Neural cell (in vitro differentiated cells): ENCODE data around the gene TRIM29. TPM values are rescaled to one million over a fixed set of nuclear protein-coding genes. Genes with fewer than 3 reads are reported as not detected.

Experiments
- H2AFZ ChIP-seq: fragments of 200-600, 300-800 bp; sonication (generic), shearing (Covaris generic); 2 replicates; pipeline ENCODE4 v1.6.0; 2014; ENCODE audit warnings: low read depth, mild to moderate bottlenecking, antibody characterized with exemption, low read length, moderate library complexity
- H3F3A ChIP-seq: fragments of 200-600 bp; shearing (Covaris generic); 2 replicates; pipeline ENCODE4 v1.6.1; 2016; ENCODE audit warnings: mild to moderate bottlenecking, moderate library complexity, mixed read lengths, antibody characterized with exemption, low read length; ENCODE audit not compliant: insufficient read depth, poor library complexity, severe bottlenecking
- H3K27ac ChIP-seq: fragments of 200-600, 300-800 bp; sonication (generic), shearing (Covaris generic); 2 replicates; pipeline ENCODE4 v1.5.1; 2014; ENCODE audit warnings: mild to moderate bottlenecking, low read length, moderate library complexity
- H3K27me3 ChIP-seq: fragments of 300-800, 200-600 bp; sonication (generic), shearing (Covaris generic); 2 replicates; pipeline ENCODE4 v1.6.0; 2014; ENCODE audit warnings: mild to moderate bottlenecking, low read depth, low read length, moderate library complexity; ENCODE audit not compliant: insufficient read depth
- H3K36me3 ChIP-seq: fragments of 300-800, 200-600 bp; sonication (generic), shearing (Covaris generic); 2 replicates; pipeline ENCODE4 v1.5.1; 2014; ENCODE audit warnings: mild to moderate bottlenecking, antibody characterized with exemption, low read length, moderate library complexity; ENCODE audit not compliant: insufficient read depth
- H3K4me2 ChIP-seq: fragments of 300-800, 200-600 bp; sonication (generic), shearing (Covaris generic); 2 replicates; pipeline ENCODE4 v1.6.0; 2014; ENCODE audit warnings: mild to moderate bottlenecking, low read length
- H3K4me3 ChIP-seq: fragments of 300-800, 200-600 bp; sonication (generic), shearing (Covaris generic); 2 replicates; pipeline ENCODE4 v1.5.1; 2014; ENCODE audit warnings: mild to moderate bottlenecking, low read length, moderate library complexity
- H3K79me2 ChIP-seq: fragments of 200-600 bp; shearing (Covaris generic); replicated peaks from 2 replicates; pipeline ENCODE4 v1.6.0; 2014; ENCODE audit warnings: mild to moderate bottlenecking, low read length, moderate library complexity; ENCODE audit not compliant: insufficient read depth
- H3K9ac ChIP-seq: fragments of 300-800, 200-600 bp; sonication (generic), shearing (Covaris generic); 2 replicates; pipeline ENCODE4 v1.6.1; 2016; ENCODE audit warnings: mild to moderate bottlenecking, low read length, mixed read lengths
- H3K9me2 ChIP-seq: fragments of 200-600 bp; shearing (Covaris generic); 2 replicates; pipeline ENCODE4 v1.6.1; 2016; ENCODE audit warnings: mild to moderate bottlenecking, low read length, mixed read lengths; ENCODE audit not compliant: insufficient read depth
- H3K9me3 ChIP-seq: fragments of 200-600, 300-800 bp; sonication (generic), shearing (Covaris generic); 2 replicates; pipeline ENCODE4 v1.6.1; 2016; ENCODE audit warnings: mild to moderate bottlenecking, mixed run types, low read length, moderate library complexity, mixed read lengths
- H4K20me1 ChIP-seq: fragments of 200-600 bp; shearing (Covaris generic); 2 replicates; pipeline ENCODE4 v1.6.1; 2016; ENCODE audit warnings: mild to moderate bottlenecking, mixed run types; ENCODE audit not compliant: insufficient read depth
- CTCF ChIP-seq: fragments of 450-650 bp; IDR thresholded peaks from 2 replicates; pipeline ENCODE4 v1.5.1; 2014; ENCODE audit warnings: antibody characterized with exemption, mild to moderate bottlenecking, moderate library complexity; ENCODE audit not compliant: poor library complexity, severe bottlenecking
- EP300 ChIP-seq: fragments of 450-650 bp; conservative IDR thresholded peaks from 2 replicates; pipeline ENCODE4 v1.6.1; 2014; ENCODE audit warnings: antibody characterized with exemption, mild to moderate bottlenecking, moderate library complexity; ENCODE audit not compliant: poor library complexity, severe bottlenecking
- EZH2 ChIP-seq: fragments of 200-600, 300-800 bp; shearing (Covaris generic), sonication (generic); IDR thresholded peaks from 2 replicates; pipeline ENCODE4 v1.6.1; 2014; ENCODE audit warnings: antibody characterized with exemption, low read length, borderline replicate concordance, mild to moderate bottlenecking; ENCODE audit not compliant: insufficient read depth, poor library complexity, severe bottlenecking
- MXI1 ChIP-seq: fragments of 450-650 bp; conservative IDR thresholded peaks from 2 replicates; pipeline ENCODE4 v1.6.1; 2014; ENCODE audit warnings: antibody characterized with exemption, mild to moderate bottlenecking; ENCODE audit not compliant: poor library complexity, severe bottlenecking
- POLR2AphosphoS5 ChIP-seq: IDR thresholded peaks from 2 replicates; pipeline ENCODE4 v1.6.1; 2012
- RAD21 ChIP-seq: fragments of 450-650 bp; conservative IDR thresholded peaks from 2 replicates; pipeline ENCODE4 v1.6.1; 2014; ENCODE audit warnings: antibody characterized with exemption, mild to moderate bottlenecking, moderate library complexity
- REST ChIP-seq: IDR thresholded peaks from 2 replicates; pipeline ENCODE4 v1.6.1; 2012; ENCODE audit warnings: borderline replicate concordance
- SMC3 ChIP-seq: fragments of 450-650 bp; conservative IDR thresholded peaks from 2 replicates; pipeline ENCODE4 v1.6.1; 2014; ENCODE audit warnings: antibody characterized with exemption, mild to moderate bottlenecking, moderate library complexity; ENCODE audit not compliant: poor library complexity
- TAF1 ChIP-seq: IDR thresholded peaks from 2 replicates; pipeline ENCODE4 v1.6.1; 2012; ENCODE audit warnings: low read depth
- polyA plus RNA-seq: library from polyadenylated mRNA; depleted of rRNA; stranded (reverse); fragments of >200 nt; gene quantifications from 2 replicates; pipeline ENCODE4 v1.2.3, GENCODE V29; 2014

Gene TRIM29
- polyA plus RNA-seq, 1 donor from 2014 or later, result 0.82 TPM

- no peaks in the 10 kb centered on the region for H3K79me2 ChIP-seq
- no peaks in the 10 kb centered on the region for H3K36me3 ChIP-seq
- no peak overlapping the region for H2AFZ ChIP-seq
- H3K9ac ChIP-seq, result no peak overlapping the region
- H3K4me3 ChIP-seq, result no peak overlapping the region
- H3K4me2 ChIP-seq, result no peak overlapping the region
- no peak overlapping the region for H3K27ac ChIP-seq
- H3F3A ChIP-seq, result no peaks in the 10 kb centered on the region
- H3K27me3 ChIP-seq, result no peaks in the 10 kb centered on the region
- H4K20me1 ChIP-seq, result no peaks in the 10 kb centered on the region
- TF ChIP-seq POLR2AphosphoS5 (no peak), EZH2 (no peak), MXI1 (no peak)
- no peaks in the 10 kb centered on the region for H3K9me3 ChIP-seq
- no peaks in the 10 kb centered on the region for H3K9me2 ChIP-seq
Observed at GRCh38 chr11:120186456-120186773, 48.5 kb upstream of the TRIM29 start.

GRCh38 chr11:120185706-120186455 lies 48.0 kb upstream of the TRIM29 start:
- Histone ChIP-seq H2AFZ (no peak overlapping the region), H3K4me2 (no peak overlapping the region), H3F3A (no peaks in the 10 kb centered on the region), H3K4me3 (no peak overlapping the region), H3K9ac (no peak overlapping the region), H3K36me3 (no peaks in the 10 kb centered on the region), H4K20me1 (no peaks in the 10 kb centered on the region), H3K27me3 (no peaks in the 10 kb centered on the region), H3K27ac (no peak overlapping the region), H3K9me2 (no peaks in the 10 kb centered on the region), H3K79me2 (no peaks in the 10 kb centered on the region), H3K9me3 (no peaks in the 10 kb centered on the region)
- TF ChIP-seq MXI1 (no peak), SMC3 (no peak), POLR2AphosphoS5 (no peak), TAF1 (no peak), REST (no peak), EP300 (no peak), RAD21 (no peak), CTCF (no peak), EZH2 (no peak)
